GM12875 (cell line): ENCODE measurements around the gene ARHGEF28.
A peak's percentile ranks its signal among the peaks of the same experiment; 100 is the strongest.

ENCODE experiments used
- H3K4me3 ChIP-seq: one replicate; pipeline ENCODE4 v1.5.1; 2011; ENCODE audit warnings: low read depth, low read length, control low read depth
- CTCF ChIP-seq: IDR thresholded peaks from 2 replicates; pipeline ENCODE4 v1.5.1; 2011; ENCODE audit warnings: low read depth, mild to moderate bottlenecking, control low read depth, inconsistent platforms, low read length, moderate library complexity, borderline replicate concordance; ENCODE audit not compliant: insufficient read depth

ARHGEF28 gene

GRCh38 chr5:73789851-73790281, 163.9 kb downstream of the ARHGEF28 start:
- no peak overlapping the region for H3K4me3 ChIP-seq
- TF ChIP-seq CTCF: no peak

GRCh38 chr5:73791389-73791788, 165.4 kb downstream of the ARHGEF28 start:
- no peak overlapping the region for H3K4me3 ChIP-seq
- no peak for TF ChIP-seq CTCF

- TF ChIP-seq CTCF: peak; percentile 90
- no peak overlapping the region for H3K4me3 ChIP-seq
Measured at GRCh38 chr5:73792687-73793320, 166.8 kb downstream of the ARHGEF28 start.

GRCh38 chr5:73793911-73794310, 167.9 kb downstream of the ARHGEF28 start:
- H3K4me3 ChIP-seq: no peak overlapping the region
- TF ChIP-seq CTCF: no peak

- TF ChIP-seq CTCF: no peak
- no peak overlapping the region for H3K4me3 ChIP-seq
Measured at GRCh38 chr5:73796164-73797131, 170.5 kb downstream of the ARHGEF28 start.

- TF ChIP-seq CTCF: no peak
- H3K4me3 ChIP-seq: no peak overlapping the region
Measured at GRCh38 chr5:73797132-73797510, 171.1 kb downstream of the ARHGEF28 start.
